ENCODE measurements around the gene KLHL28.

Gene KLHL28

DNA sequence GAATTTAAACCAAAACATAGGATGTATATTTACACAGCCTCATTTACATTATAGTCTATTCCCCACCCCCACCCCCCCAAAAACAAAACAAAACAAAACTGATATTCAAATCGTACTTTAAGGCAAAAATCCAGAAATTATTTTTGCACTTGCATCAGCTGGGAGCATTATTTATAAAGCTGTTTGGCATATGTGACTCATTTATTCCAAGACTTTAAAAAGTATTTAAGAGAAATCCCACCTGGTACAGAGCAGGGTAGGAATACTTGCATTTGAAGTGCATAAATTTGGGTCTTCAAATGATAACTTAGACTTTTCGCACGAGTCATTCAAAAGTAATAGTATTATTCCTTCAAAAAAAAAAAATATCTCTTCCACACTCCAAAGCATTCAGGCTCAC lies 1.1 kb downstream of the KLHL28 start:
- no peak for DNase-seq (ENCODE audit: low spot score)

DNA sequence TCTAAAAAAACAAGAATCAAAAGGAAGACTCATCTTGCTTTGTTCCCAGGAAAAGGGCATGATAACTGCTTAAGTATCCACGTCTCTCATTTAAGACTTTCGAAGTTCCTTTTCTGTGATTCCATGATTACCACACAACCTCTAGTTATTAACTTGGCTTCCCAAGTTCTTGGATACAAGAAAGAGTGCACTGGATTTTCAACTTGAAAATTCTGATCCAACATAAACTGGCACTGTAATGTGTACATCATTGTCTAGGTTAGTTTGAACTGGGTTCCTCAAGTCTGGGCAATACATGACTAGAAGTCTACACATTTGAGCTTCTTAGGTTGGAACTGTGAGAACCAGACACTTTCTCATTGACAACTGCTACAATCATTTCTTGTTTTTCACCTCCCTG lies 1.6 kb downstream of the KLHL28 start:
- DNase-seq (ENCODE audit: low spot score), result peak; percentile 49

DNA sequence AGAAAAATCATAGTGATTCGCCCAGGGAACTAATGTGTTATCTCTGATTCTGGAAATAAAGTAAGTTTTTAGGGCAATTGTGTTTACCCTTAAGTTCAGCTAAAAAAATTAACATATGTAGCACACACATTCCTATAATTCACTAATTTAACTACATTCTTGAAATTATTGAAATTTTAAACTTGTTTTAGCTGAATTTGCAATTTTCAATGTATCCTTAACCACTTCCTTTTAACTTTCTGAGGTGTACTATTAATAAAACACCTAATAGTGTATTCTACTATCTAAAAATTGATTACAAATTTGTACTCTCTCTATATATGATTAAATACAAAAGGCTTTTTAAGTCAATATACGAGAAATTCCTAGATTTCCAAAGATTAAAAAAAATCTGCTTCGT lies 2.2 kb downstream of the KLHL28 start:
- no peak for DNase-seq (ENCODE audit: low spot score)

DNA sequence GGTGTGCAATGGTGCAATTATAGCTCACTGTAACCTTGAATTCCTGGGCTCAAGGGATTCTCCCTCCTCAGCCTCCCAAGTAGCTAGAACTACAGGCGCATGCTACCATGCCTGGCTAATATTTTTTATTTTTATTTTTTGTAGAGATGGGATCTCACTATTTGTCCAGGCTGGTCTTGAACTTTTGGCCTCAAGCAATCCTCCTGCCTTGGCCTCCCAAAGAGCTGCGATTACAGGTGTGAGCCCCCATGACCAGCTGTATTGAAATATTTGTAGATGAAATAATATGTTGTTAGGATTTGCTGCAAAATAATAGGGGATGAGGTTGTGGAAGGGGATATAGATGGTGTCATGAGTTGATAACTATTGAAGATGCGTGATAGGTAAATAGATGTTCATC lies 4.9 kb downstream of the KLHL28 start:
- no peak for DNase-seq (ENCODE audit: low spot score)

DNA sequence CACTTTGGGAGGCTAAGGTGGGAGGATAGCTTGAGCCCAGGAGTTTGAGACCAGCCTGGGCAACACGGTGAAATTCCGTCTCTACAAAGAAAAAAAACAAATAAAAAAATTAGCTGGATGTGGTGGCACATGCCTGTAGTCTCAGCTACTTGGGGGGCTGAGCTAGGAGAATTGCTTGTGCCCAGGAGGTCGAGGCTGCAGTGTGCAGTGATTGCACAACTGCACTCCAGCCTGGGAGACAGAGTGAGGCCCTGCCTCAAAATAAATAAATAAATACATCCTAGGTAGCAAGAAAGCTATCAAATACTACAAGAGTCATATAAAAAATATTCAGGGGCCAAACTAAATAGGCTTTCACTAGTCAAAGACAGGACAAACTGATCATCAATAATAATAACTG lies 6.2 kb downstream of the KLHL28 start:
- no peak for DNase-seq (ENCODE audit: low spot score)

DNA sequence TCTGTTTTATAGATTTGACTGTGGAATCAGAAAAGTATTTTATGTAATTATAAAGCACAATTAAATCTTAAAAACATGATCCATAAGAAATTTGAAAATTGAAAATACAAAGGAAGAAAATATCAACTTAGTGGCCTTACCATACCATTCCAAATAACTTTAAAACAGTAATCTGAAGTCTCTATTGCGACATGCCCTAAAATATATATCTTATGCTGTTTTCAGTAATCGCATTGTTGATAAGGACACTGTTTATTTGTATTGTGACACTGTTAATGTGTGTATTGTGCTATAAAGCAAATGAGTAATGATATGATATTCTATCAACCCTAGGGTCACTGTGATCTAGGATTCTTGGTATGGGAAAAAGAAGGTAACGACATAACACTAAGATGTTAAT lies 7.0 kb downstream of the KLHL28 start:
- DNase-seq (ENCODE audit: low spot score), result no peak

DNA sequence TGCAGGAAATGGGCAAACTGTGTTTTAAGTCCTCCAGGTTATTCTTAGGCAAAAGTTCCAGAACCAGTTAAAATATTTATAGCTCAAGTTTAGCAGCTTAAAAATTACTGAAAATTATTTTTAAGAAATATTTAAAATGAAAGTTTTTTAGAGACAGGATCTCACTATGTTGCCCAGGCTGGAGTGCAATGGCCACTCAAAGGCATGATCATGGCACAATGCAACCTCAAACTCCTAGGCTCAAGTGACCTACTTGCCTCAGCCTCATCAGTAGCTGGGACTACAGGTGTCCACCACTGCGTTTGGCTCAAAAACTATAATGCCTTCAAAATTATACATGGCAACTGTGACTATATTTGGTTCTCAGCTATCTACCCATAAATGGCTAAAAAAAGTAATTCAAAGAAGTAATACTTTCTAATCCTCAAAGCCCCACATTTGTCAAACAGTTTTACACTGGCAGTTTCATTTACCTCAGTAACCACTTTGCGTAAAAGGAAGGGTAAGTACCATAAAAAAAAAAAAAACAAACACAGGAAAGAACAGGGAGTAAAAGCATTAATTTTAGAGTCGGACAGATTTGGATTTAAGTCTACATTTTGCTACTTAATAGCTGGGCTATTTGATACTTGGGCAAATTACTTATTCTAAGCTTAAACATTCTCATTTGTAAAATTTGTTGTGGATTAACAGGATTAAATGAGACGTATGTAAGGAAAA lies 9.2 kb downstream of the KLHL28 start:
- no peak for DNase-seq (ENCODE audit: low spot score)

DNA sequence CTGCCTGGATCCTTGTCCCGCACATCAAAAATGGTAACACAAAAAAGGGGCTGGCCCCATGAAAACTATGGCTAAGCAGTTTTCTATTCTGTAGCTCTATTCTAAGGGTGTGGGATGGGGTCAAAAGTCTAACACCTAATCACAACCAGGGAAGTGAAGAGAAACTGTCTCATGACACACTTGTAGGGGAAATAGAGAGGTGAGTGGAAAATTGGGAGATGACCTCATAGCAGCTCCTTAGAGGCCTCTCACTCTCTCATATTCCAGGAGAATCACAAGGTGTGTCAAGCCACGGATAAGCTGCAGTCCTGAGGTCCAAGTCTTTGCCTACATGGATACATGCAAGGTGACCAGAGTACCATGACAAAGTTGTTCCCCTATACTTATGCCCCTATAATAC lies 10.7 kb downstream of the KLHL28 start:
- DNase-seq (ENCODE audit: low spot score), result no peak

DNA sequence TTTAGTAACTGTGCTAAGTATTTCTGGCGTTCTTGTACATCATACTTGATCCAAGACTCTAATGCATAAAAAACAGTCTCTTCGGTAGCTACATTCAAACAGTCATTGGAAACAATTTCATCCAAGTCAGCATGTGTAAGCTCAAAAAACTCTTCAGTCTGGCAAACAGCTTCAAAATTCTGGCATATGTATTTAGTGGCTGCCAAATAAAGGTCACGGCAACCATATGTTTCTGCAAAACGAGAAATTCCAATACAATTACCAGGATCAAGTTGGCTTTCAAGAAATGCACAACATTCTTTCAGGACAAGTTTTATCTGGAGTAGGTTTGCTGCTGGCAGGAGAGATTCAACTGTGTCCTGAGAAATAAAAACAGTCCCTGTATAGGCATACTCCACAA lies 16.5 kb downstream of the KLHL28 start:
- no peak for DNase-seq (ENCODE audit: low spot score)

DNA sequence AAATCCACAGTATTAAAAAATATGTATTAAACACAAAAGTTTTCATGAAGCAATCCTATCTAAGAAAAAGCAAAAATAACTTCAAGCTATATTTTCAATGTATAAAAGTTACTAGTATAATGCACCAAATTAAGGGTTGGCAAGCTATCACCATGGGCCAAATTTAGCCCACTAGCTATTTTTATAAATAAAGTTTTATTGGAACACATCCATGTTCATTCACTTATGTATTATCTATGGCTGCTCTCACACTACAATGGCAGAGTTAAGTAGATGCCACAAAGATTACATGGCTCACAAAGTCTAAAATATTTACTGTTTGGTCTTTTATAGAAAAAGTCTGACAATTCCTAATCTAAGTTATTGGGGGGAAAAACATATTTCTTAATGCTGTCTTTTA lies 17.6 kb downstream of the KLHL28 start:
- no peak for DNase-seq (ENCODE audit: low spot score)

DNA sequence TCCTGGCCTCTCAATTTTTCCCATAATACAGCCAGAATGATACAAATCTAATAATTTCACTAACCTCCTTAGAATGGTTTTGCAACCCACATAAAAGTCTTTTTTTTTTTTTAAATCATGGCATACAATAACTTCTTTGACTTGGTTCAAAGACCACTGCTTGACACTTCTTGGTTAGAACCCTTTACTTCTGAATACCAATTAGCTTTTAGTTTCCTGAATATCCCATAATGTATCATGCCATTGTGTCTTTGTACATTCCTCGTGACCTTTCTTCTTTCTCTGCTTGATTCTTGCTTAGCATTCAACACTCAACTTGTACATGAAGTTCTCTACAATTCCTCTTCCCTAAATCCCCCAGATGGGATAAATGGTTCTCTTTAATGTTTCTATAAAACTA lies 19.3 kb downstream of the KLHL28 start:
- no peak for DNase-seq (ENCODE audit: low spot score)

DNA sequence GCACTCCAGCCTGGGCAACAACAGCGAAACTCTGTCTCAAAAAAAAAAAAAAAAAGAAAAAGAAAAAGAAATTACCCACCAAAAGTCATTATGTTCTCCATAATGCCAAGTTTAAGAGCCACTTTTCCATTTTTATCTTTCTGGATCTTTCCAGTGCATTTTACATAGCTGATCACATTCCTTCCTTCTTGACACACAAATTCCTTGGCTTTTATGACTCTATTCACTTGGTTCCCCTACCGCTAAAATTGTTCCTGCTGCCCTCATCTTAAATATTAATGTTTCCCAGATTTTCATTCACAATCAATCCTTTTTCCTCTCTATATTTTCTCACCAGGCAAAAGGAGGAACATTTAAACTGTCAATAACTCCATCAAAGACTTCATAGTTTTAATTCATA lies 20.2 kb downstream of the KLHL28 start:
- no peak for DNase-seq (ENCODE audit: low spot score)

DNA sequence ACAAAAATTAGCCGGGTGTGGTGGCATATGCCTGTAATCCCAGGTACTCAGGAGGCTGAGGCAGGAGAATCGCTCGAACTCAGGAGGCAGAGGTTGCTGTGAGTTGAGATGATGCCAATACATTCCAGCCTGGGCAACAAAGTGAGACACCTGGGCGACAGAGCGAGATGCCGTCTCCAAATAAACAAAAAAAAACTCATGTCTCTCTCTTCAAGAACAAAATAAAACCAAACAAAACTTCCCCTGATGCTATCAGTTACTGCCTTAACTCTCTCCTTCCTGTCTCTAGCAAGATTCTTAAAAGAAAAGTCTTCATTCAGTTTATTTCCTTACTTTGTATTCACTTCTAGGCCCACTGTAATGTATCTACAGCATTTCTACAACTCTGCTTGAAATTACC lies 20.8 kb downstream of the KLHL28 start:
- no peak for DNase-seq (ENCODE audit: low spot score)

DNA sequence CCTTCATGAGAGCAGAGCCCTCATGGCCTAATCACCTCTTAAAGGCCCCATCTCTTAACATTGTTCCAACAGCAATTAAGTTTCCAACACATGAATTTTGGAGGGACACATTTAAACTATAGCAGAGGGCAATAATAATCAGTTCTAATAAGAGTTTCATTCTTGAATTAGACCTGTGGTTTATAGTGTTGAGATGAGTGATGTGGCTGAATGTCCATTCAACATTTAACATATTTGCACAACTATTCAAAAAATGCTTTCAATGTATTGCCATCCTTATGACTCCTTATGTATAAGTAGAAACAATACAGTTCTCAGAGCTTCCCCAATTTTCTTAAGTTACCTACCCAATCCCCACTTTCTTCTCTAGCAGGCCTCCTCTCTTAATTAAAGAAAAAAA lies 21.5 kb downstream of the KLHL28 start:
- DNase-seq (ENCODE audit: low spot score), result no peak

DNA sequence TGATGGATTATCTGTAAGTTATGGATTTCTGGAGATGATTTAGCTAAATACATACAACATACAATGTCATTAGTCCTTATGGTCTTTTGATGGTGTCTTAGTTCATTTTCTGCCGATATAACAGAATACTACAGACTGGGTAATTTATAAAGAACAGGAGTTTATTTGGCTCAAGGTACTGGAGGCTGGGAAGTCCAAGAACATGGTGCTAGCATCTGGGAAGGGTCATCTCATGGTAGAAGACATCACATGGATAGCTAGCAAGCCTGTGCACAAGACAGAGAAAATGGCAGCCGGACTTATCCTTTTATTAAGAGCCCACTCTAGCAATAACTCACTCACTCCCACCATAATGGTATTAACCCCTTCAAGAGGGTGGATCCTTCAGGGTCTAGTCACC lies 24.2 kb downstream of the KLHL28 start:
- DNase-seq (ENCODE audit: low spot score), result no peak

DNA sequence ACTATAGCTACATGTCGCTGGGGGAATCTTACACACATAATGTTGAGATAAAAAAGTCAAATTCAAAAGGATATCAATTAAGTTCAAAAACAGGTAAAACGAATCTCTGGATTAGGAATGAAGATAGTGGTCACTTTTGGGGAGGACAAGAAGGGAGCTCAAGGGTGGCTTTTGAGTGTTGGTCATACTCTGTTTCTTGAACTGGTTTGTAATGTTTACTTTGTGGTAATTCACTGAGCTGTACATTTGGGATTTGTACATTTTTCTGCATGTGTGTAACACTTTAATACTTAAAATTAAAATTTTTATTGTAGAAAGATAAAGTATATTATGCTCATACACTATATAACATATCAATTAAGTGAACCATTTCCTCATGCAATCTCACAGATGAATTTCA lies 26.6 kb downstream of the KLHL28 start:
- no peak for DNase-seq (ENCODE audit: low spot score)

DNA sequence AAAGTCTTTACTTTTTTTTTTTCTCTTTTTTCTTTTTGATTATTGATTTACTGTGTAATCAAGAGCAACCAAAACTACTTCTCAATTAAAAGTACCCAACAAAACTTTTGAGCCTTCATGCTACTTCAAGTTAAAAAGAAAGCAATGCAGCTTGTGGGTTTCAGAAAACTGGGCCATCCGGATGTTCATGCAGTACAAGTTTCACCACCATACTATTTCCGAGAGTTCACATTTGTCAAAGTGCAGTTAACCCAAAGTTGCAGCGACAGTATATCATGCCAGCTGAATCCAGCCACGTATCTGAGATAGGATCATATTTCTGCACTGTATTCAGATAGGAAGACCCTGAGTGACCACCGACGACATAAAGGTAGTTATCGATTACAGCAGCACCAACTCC lies 33.0 kb downstream of the KLHL28 start:
- DNase-seq (ENCODE audit: low spot score), result no peak

DNA sequence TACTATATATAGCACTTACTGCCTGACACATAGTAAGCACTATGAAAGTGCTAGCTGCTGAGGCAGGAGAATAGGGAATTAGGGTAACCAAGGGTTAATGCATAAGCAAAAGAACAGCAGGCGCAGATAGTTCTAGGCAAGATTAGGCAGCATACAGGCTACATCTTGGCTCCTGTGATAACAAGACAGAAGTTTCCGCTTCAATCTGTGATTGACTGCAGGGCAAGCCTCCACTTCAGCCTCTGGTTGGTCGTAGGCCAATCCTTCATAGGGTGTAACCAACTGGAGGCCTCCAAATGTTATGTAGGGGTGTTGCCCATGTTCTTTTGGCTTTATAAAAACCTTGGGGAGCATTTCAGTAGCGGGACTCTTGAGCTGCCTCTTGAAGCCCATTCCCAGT lies 46.9 kb downstream of the KLHL28 start:
- DNase-seq (ENCODE audit: low spot score), result no peak

DNA sequence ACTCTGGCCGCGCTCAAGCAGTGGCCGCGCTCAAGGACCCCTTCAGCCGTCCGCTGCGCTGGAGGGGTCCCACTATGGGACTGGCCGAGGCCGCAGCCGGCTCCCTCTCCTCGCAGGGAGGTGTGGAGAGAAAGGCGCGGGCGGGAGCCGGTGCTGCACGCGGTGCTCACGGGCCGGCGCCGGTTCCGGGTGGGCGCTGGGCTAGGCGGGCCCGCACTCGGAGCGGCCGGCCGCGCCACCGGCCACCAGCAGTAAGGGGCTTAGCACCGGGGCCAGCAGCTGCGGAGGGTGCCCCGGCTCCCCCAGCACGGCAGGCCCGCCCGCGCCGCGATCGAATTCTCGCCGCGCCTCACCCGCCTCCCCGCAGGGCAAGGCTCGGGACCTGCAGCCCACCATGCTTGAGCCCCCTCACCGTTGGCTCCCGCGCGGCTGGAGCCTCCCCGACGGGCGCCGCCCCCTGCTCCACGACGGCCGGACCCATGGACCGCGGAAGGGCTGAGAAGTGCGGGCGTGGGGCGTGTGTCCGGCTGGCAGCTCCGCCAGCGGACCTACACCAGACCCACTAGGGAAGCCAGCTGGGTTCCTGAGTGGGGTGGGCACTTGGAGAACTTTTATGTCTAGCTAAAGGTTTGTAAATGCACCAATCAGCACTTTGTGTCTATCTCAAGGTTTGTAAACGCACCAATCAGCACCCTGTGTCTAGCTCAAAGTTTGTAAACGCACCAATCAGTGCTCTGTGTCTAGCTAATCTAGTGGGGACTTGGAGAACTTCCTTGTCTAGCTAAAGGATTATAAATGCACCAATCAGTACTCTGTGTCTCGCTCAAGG lies 49.5 kb downstream of the KLHL28 start:
- DNase-seq (ENCODE audit: low spot score), result no peak

DNA sequence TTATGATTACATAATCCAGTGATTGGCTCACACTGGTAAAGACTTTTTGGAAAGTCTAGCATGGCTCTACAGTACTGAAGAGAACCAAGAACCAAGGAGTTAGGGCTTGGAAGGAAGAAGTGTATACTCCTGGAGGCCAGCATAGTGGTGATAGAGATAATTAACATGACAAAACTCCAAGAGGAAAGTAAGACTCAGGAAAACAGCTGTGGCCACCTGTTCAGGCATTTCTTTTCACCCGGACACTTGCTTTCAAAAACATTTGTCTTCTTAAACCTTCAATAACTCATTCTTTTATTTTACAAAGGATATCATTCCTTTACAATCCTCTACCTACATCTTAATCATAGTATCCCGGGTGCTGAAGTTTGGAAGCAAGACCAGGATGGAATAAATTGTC lies 50.9 kb downstream of the KLHL28 start:
- DNase-seq (ENCODE audit: low spot score), result no peak

DNA sequence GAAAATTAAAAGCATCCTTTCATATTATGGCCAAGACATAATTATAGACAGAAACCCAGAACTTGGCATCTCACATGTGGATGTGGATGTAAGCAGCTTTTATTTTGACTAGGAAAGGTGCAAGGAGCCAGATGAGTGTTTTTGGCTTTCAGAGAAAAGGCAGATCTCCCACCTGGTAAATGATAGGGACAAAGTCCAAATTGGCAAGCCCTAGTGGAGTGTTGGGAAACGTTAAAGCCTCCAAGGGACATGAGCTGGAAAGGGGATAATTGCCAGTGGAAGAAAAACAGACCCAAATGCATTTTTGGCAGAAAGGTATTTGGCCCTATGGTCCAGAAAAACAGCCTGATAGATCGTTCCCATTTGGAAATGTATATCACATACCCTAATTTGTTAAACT lies 60.1 kb downstream of the KLHL28 start:
- no peak for DNase-seq (ENCODE audit: low spot score)

DNA sequence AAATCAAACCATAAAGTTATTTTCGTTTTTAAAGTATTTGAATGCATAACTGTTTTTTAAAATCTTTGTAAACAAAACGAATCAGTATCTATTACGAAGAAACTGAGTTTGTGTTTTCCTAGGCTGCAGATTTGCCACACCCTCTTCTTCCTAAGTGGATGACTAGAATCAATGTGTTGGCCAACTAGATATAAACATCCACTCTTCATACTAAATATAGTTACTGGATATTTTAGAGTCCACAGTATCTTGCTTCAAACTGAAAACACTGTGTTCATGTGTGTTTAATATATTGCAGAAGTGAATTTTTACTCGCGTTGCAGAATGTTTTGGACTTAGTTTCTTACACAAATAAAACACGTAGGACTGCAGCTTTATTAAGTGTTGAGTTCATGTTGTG lies 63.2 kb downstream of the KLHL28 start:
- DNase-seq (ENCODE audit: low spot score), result no peak

DNA sequence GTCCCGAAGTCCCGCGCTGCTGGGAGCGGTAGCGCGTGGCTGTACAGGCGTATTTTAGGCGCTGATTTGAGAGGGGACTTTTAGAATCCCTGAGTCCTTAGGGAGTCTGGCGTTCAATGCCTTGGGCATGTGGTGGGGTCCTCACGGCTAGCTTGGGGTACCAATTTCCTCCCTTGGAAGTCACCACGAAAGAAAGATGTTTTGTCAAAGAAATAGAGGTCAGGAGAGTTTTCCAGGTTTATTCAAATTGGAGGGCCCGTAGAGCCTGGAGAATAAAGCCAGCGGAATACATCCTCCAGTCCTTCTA lies 63.9 kb downstream of the KLHL28 start:
- no peak for DNase-seq (ENCODE audit: low spot score)

Data from hematopoietic multipotent progenitor cell treated with erythropoietin and hydrocortisone succinate and interleukin-3 and kit ligand, for 17 days (in vitro differentiated cells).